HG03064 (cell line): ENCODE data around the gene KRTAP4-11.
"Not testable (repeated sequence)": the region's sequence is repeated elsewhere in the genome, so short reads cannot be mapped to it uniquely, and the experiment has no call there.

Experiments used
- ATAC-seq: cut with Tn5 transposase; IDR thresholded peaks from one replicate; pipeline ENCODE4 v1.9.1; 2021; ENCODE audit warnings: low read depth; ENCODE audit not compliant: unreplicated experiment

The KRTAP4-11 gene

GRCh38 chr17:41117846-41118386 is at the start of gene KRTAP4-11:
Gene KRTAP4-11, minus strand, starts transcription at chr17:41118373. Its CDS starts 58 bp downstream, at chr17:41118315.
- not testable (repeated sequence) for ATAC-seq

GRCh38 chr17:41167561-41167960 is 49.4 kb upstream of the KRTAP4-11 start:
- no peak for ATAC-seq

GRCh38 chr17:41163828-41164227 is 45.7 kb upstream of the KRTAP4-11 start:
- ATAC-seq, result no peak

- no peak for ATAC-seq
These were observed 42.5 kb upstream of the KRTAP4-11 start, which contains the start of gene KRTAP4-4 for GRCh38 chr17:41160648-41161047. Gene KRTAP4-4, minus strand, starts transcription at chr17:41160748. Its CDS starts 57 bp downstream, at chr17:41160691.

GRCh38 chr17:41160190-41160589 is 42.0 kb upstream of the KRTAP4-11 start:
- not testable (repeated sequence) for ATAC-seq

GRCh38 chr17:41153856-41154255 is 35.7 kb upstream of the KRTAP4-11 start:
- ATAC-seq, result no peak

GRCh38 chr17:41151525-41151924 is 33.4 kb upstream of the KRTAP4-11 start:
- ATAC-seq, result no peak

- ATAC-seq, result no peak
These were observed 31.9 kb upstream of the KRTAP4-11 start for GRCh38 chr17:41150026-41150425.

- no peak for ATAC-seq
These were observed 31.4 kb upstream of the KRTAP4-11 start, which contains the start of gene KRTAP4-5 for GRCh38 chr17:41149652-41149985. Gene KRTAP4-5, minus strand, starts transcription at chr17:41149825. Its CDS starts 58 bp downstream, at chr17:41149767.

- ATAC-seq, result not testable (repeated sequence)
These were observed 30.9 kb upstream of the KRTAP4-11 start for GRCh38 chr17:41148971-41149651.

GRCh38 chr17:41147531-41148204 is 29.5 kb upstream of the KRTAP4-11 start:
- no peak for ATAC-seq

GRCh38 chr17:41145261-41145660 is 27.1 kb upstream of the KRTAP4-11 start:
- ATAC-seq, result no peak

GRCh38 chr17:41144846-41145245 is 26.7 kb upstream of the KRTAP4-11 start:
- ATAC-seq, result no peak

GRCh38 chr17:41141361-41141760 is 23.2 kb upstream of the KRTAP4-11 start:
- ATAC-seq, result no peak

- no peak for ATAC-seq
These were observed 22.4 kb upstream of the KRTAP4-11 start, which contains the start of gene KRTAP4-6 for GRCh38 chr17:41140360-41141131. Gene KRTAP4-6, minus strand, starts transcription at chr17:41140544. Its CDS starts 57 bp downstream, at chr17:41140487.

GRCh38 chr17:41139865-41140264 is 21.7 kb upstream of the KRTAP4-11 start:
- ATAC-seq, result not testable (repeated sequence)

GRCh38 chr17:41133880-41134735 is 15.9 kb upstream of the KRTAP4-11 start:
- no peak for ATAC-seq

- no peak for ATAC-seq
These were observed 13.8 kb upstream of the KRTAP4-11 start for GRCh38 chr17:41131979-41132378.

GRCh38 chr17:41127371-41127770 is 9.2 kb upstream of the KRTAP4-11 start:
- ATAC-seq, result no peak

- ATAC-seq, result no peak
These were observed 8.2 kb upstream of the KRTAP4-11 start for GRCh38 chr17:41126412-41126811.
